SKM-1 treated with dmso at 0.1 percent for 144 hours (cell line): Measurements from ENCODE around the gene GCHFR.

ENCODE experiments used
- DNase-seq: peaks from one replicate; lab custom pipeline; 2025; ENCODE audit not compliant: unreplicated experiment; lab: John Stamatoyannopoulos, UW

The GCHFR gene

GRCh38 chr15:40808861-40809450, 45.1 kb downstream of the GCHFR start:
- no peak for DNase-seq

- DNase-seq = no peak
These were observed 49.0 kb downstream of the GCHFR start for GRCh38 chr15:40812721-40813425.

- DNase-seq = no peak
These were observed 51.3 kb downstream of the GCHFR start for GRCh38 chr15:40815042-40815698.
